Activated CD4-positive, alpha-beta T cell treated with anti-CD3 and anti-CD28 coated beads for 24 hours (primary cell): Measurements from ENCODE around the gene CARMIL3.

Source experiments
- DNase-seq, 2 donors: peaks; one replicate each; pipeline ENCODE4 v3.0.0-alpha.2; 2020; ENCODE audit warnings: low read depth in 2 of 2

CARMIL3 gene

GRCh38 chr14:24060984-24061913 lies 9.4 kb downstream of the CARMIL3 start:
- DNase-seq, result no peak

GRCh38 chr14:24062216-24062980 lies 10.6 kb downstream of the CARMIL3 start:
- no peak for DNase-seq

GRCh38 chr14:24063263-24063836 lies 11.5 kb downstream of the CARMIL3 start:
- DNase-seq, result no peak

- DNase-seq, result no peak
Measured at GRCh38 chr14:24064091-24064795, 12.4 kb downstream of the CARMIL3 start.

GRCh38 chr14:24064856-24065255 lies 13.0 kb downstream of the CARMIL3 start:
- DNase-seq, result no peak

- no peak for DNase-seq
Measured at GRCh38 chr14:24065408-24065807, 13.6 kb downstream of the CARMIL3 start.

- DNase-seq, result no peak
Measured at GRCh38 chr14:24066496-24067132, 14.8 kb downstream of the CARMIL3 start.

- DNase-seq, result no peak
Measured at GRCh38 chr14:24067133-24068082, 15.6 kb downstream of the CARMIL3 start.

- no peak for DNase-seq
Measured at GRCh38 chr14:24068711-24069410, 17.1 kb downstream of the CARMIL3 start.

- no peak for DNase-seq
Measured at GRCh38 chr14:24069411-24069735, 17.6 kb downstream of the CARMIL3 start.

- no peak for DNase-seq
Measured at GRCh38 chr14:24070285-24071143, 18.7 kb downstream of the CARMIL3 start.

GRCh38 chr14:24071144-24071697 lies 19.4 kb downstream of the CARMIL3 start, which contains the start of gene CPNE6:
Gene CPNE6 (plus strand): TSS chr14:24071562. CDS start chr14:24072937, 1,375 bp downstream.
- no peak for DNase-seq

- no peak for DNase-seq
Measured at GRCh38 chr14:24071836-24072430, 20.1 kb downstream of the CARMIL3 start.

- DNase-seq, result no peak
Measured at GRCh38 chr14:24072436-24072835, 20.6 kb downstream of the CARMIL3 start.

GRCh38 chr14:24072881-24073877 lies 21.4 kb downstream of the CARMIL3 start:
- no peak for DNase-seq

GRCh38 chr14:24074625-24075484 lies 23.0 kb downstream of the CARMIL3 start:
- no peak for DNase-seq
